HG03432 (cell line): ENCODE measurements around the gene AKAP13.
A peak's percentile ranks its signal among the peaks of the same experiment; 100 is the strongest.
"Not testable (repeated sequence)": the region's sequence is repeated elsewhere in the genome, so short reads cannot be mapped to it uniquely, and the experiment has no call there.

Experiments
- ATAC-seq: cut with Tn5 transposase; IDR thresholded peaks from one replicate; pipeline ENCODE4 v1.9.1; 2021; ENCODE audit warnings: mild to moderate bottlenecking, moderate library complexity; ENCODE audit not compliant: unreplicated experiment

Gene AKAP13

GRCh38 chr15:85475711-85476110 lies 95.3 kb downstream of the AKAP13 start:
- no peak for ATAC-seq

GRCh38 chr15:85477061-85477460 lies 96.7 kb downstream of the AKAP13 start:
- ATAC-seq: no peak

- ATAC-seq: no peak
Observed at GRCh38 chr15:85477730-85478129, 97.3 kb downstream of the AKAP13 start.

- no peak for ATAC-seq
Observed at GRCh38 chr15:85479071-85479647, 98.8 kb downstream of the AKAP13 start.

- no peak for ATAC-seq
Observed at GRCh38 chr15:85480923-85481322, 100.5 kb downstream of the AKAP13 start.

GRCh38 chr15:85481543-85481942 lies 101.1 kb downstream of the AKAP13 start:
- not testable (repeated sequence) for ATAC-seq

GRCh38 chr15:85482894-85483293 lies 102.5 kb downstream of the AKAP13 start:
- no peak for ATAC-seq

GRCh38 chr15:85483955-85484354 lies 103.6 kb downstream of the AKAP13 start:
- ATAC-seq: not testable (repeated sequence)

- ATAC-seq: not testable (repeated sequence)
Observed at GRCh38 chr15:85484923-85485322, 104.5 kb downstream of the AKAP13 start.

- peak; percentile 84 for ATAC-seq
Observed at GRCh38 chr15:85485956-85486567, 105.7 kb downstream of the AKAP13 start.

GRCh38 chr15:85487796-85488195 lies 107.4 kb downstream of the AKAP13 start:
- ATAC-seq: not testable (repeated sequence)

- ATAC-seq: no peak
Observed at GRCh38 chr15:85488997-85489396, 108.6 kb downstream of the AKAP13 start.

- ATAC-seq: no peak
Observed at GRCh38 chr15:85489773-85490493, 109.5 kb downstream of the AKAP13 start.

- no peak for ATAC-seq
Observed at GRCh38 chr15:85490856-85491255, 110.5 kb downstream of the AKAP13 start.

GRCh38 chr15:85491691-85492090 lies 111.3 kb downstream of the AKAP13 start:
- ATAC-seq: no peak

- ATAC-seq: no peak
Observed at GRCh38 chr15:85492406-85492805, 112.0 kb downstream of the AKAP13 start.

- no peak for ATAC-seq
Observed at GRCh38 chr15:85493260-85493659, 112.9 kb downstream of the AKAP13 start.

- no peak for ATAC-seq
Observed at GRCh38 chr15:85494048-85494777, 113.8 kb downstream of the AKAP13 start.

- no peak for ATAC-seq
Observed at GRCh38 chr15:85495096-85495495, 114.7 kb downstream of the AKAP13 start.

GRCh38 chr15:85495544-85495943 lies 115.1 kb downstream of the AKAP13 start:
- no peak for ATAC-seq

- ATAC-seq: no peak
Observed at GRCh38 chr15:85496151-85496550, 115.7 kb downstream of the AKAP13 start.
